ENCODE results near the gene AQP5.

AQP5 gene

DNA sequence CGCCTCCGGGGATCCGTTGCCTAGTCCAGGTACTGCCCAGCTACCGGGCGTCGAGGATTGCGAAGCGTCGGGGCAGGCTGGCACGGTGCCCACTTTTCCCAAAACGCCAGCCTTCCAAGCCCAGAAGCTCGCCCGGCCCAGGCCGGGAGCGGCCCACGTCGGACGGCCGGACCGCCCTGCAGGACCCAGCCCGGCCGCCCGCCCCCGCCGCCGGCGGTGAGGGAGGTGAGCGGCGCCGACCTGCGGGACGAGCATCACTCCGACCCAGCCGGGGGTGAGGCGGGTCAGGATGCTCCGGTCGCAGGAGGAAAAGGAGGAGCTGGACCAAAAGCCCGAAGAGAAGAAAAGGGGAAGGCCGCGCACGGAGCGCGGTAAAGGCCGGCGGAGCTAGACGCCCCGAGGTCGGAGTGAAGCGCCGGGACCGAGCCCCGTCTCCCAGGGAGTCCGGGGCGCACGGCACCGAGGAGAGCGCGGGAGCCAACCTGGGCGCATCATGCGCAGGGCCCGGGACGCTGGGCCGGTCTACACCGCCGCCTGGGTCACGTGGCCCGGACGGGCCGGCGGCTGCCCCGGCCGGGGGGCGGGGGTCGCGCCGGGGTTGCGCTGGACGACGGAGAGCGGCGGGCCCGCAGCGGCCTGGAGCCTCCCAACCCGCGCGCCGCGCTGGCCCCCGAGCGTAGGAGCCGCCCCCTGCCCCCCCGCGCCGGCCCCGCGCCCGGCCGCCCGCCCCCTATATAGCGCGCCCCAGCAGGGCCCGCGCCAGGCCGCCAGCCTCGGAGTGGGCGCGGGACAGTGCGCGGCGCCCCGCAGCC, at the start of gene AQP5:
Gene AQP5, plus strand, starts transcription at position 762 of the 812 bp plus-strand sequence. CDS start 146 bp downstream, outside the sequence.
- DNase-seq (ENCODE audit: low read depth): no peak

GRCh38 chr12:49912345-49913255, 49.1 kb upstream of the AQP5 start:
- DNase-seq (ENCODE audit: low read depth): no peak

GRCh38 chr12:49916129-49916919, 45.3 kb upstream of the AQP5 start:
- DNase-seq (ENCODE audit: low read depth): no peak

DNA sequence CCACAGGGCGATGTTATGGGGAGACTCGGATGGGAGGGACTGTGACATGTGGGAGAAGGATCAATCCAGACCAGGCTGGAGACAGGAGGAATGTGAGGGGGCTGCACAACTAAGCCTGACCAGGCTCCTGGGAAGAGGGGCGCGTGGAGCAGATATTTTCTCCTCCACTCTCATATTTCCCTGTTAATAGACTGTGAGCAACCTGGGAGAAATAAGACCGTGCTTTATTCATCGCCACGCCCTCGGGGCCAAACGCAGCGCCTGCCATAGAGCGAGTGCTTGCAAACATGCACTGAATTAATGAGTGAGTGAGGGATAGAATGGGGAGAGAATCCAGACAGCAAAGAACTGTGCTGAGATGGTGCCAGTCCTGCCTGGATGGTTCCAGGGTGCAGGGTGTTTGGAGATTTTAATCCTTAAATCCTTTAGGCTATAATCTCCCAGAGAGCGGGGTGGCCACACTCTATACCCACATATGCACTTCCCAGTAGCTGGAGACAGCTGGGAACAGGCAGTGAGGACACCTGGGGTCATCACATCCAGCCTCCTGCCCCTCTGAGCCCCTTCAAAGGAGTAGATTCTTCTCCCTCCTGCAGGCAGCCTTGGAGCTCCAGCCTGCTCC, 44.4 kb upstream of the AQP5 start:
- no peak for DNase-seq (ENCODE audit: low read depth)

DNA sequence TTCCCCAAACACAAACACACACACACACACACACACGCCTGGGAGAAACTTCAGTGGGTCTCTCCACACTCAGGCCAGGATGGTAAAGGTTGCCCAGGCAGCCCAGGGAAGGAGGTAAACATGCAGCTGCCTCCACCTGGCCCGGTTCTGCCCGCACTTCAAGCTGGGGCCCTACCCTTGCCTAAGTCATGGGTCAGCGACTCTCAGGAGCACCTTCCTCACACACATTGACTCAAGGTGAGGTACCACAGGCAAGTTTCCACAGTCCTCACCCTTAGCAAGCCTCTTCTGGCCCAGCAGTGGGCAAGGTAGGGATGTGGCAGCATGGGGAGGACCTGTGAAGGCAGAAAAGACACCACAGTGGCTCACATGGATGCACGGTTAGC, 43.9 kb upstream of the AQP5 start:
- no peak for DNase-seq (ENCODE audit: low read depth)

DNA sequence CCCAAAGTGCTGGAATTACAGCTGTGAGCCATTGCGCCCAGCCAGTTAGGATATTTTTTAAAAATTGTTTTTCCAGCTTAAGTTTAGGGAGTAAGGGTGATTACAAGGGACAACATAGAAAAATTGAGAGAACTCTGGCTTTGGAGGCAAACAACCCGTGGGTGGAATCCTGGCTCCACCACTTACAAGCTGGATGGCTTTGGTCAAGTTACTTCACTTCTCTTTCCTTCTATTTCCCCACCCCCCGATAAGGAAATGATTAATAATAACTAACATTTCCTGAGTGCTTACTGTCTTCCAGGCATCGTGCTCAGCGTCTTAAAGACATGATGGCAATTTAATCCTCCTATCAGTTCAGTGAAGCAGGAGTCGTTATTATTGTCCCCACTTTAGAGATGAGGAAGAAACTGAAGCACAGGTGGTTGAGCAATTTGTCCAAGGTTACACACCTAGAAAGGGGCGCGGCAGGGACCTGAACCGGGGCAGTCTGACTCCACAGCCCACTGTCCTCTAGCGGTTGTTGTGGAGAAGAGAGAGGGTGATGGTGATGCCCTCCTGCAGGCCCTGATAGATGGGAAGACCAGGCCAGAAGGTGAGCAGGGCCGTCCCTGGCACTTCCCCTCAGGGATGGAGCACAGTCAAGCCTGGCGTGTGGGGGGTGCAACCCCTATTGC, 41.3 kb upstream of the AQP5 start:
- DNase-seq (ENCODE audit: low read depth): no peak

- DNase-seq (ENCODE audit: low read depth): no peak
These were observed 40.8 kb upstream of the AQP5 start for GRCh38 chr12:49920915-49921286.

DNA sequence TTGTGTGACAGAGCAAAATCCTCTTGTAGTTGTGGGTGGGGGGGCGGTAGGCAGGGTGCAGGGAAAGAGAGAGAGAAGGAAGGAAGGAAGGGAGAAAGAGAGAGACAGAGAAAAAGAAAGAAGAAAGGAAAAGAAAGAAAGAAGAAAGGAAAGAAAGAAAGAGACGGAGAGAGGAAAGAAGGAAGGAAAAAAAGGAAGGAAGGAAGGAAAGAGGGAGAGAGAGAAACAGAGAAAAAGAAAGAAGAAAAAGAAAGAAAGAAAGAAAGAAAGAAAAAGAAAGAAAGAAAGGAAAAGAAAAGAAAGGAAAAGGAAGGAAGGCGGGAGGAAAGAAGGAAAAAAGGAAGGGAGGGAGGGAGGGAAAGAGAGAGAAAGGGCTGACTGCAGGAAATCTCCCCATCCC, 40.4 kb upstream of the AQP5 start:
- DNase-seq (ENCODE audit: low read depth): no peak

DNA sequence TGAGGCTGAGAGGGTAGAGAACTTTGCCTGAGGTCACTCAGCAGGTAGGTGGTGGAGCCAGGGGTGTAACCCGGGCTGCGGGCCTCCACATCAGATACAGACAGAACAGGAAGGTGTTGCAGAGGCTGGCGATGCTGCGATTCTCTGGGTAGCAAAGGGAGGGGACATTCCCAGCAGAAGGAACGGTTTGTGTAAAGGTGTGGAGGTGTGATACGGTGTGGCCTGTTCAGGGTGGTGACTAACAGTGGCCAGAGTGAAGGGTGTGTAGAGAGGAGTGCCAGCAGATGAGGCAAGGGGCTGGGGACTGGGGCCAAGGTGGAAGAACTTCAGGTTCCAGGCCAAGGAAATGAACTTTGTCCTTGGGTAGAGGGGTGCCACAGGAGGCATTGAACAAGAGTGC, 39.7 kb upstream of the AQP5 start:
- no peak for DNase-seq (ENCODE audit: low read depth)

DNA sequence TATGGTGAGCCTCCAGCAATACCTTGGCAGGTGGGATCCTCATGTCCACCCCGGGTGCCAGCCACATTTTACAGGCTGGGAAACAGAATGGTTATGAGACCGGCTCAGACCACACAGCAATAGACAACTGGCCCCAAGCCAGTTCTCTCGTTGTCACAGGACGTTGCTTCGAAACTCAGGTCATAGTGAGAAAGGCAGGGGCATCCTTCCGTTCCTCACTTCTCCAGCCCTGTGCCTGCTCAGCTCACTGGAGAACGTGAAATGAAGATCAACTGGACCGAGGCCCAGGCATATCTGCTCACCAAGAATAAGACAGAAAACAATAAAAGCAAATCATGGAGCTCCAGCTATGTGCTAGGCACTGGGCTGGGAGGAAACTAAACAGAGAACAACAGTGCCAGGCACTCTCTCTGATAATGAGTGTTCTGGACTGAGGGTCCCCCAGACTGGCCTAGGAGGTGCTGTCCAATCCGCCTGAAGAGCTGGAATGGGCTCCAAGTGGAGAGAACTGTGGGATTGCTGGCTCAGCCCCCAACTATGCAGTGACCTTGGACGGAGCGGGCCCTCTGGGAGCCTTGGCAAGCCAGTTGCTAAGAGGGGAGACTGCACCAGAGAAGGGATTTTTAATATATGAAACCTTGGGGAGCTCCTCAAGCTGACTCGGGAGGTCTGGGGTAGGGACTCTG, 39.2 kb upstream of the AQP5 start:
- no peak for DNase-seq (ENCODE audit: low read depth)

DNA sequence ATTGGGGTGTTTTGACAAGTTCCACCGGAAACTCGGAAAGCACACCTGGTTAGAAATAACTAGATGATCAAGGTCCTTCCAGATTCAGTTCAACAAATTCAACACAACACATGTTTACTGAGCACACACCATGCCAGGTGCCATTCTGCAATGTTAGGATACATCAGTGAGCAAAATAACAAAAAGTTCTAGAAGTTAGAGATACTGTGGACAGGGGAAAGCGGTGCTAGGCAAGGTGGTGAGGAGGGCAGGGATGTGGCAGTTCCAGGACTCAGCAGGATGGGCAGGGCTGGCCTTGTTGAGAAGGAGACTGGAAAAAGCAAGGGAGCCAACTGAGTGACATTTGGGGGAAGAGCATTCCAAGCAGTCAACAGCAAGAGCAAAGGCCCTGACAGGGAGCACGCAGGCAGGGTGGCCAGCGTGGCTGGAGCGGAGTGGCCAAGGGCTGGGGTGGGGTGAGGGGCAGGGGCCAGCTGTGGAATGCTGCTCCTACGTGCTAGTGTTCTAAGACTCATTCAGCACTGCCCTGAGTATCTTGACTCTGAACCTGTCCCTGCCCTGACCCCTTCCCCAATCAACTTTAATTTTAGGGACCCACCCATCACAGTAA, 38.5 kb upstream of the AQP5 start:
- DNase-seq (ENCODE audit: low read depth): no peak

DNA sequence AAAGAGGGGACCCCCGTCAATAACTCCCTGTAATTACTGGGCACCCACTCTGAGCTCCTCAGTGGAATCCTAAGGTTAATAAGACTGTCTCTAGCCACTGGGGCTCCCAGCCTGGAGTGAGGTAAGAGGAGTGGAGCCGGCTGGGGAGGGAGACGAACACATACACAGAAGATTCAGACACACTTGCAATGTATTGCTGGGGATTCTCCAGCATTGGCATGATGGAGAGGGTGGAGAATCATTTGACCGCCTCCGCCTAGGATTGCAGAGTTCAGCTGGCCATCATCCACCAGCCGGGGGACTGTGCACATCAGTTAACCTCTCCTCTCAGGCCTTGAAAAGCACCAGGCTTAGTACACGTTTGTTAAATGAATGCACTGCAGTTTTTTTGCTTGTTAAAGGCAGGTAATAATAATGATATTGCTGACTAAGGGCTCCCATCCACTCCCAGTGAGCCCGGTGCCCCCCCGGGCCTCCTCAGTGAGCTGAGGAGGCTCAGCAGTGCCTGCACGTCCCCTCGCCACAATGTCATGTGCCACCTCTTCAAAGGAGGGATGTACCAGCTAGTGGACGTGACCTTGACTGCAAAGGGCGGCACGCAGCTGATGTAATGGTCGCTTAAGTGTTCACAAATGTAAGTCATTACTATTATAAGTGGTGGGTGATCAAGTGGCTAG, 37.7 kb upstream of the AQP5 start:
- DNase-seq (ENCODE audit: low read depth): no peak

GRCh38 chr12:49924628-49925246, 36.9 kb upstream of the AQP5 start:
- no peak for DNase-seq (ENCODE audit: low read depth)

GRCh38 chr12:49925433-49926204, 36.1 kb upstream of the AQP5 start:
- DNase-seq (ENCODE audit: low read depth): no peak

DNA sequence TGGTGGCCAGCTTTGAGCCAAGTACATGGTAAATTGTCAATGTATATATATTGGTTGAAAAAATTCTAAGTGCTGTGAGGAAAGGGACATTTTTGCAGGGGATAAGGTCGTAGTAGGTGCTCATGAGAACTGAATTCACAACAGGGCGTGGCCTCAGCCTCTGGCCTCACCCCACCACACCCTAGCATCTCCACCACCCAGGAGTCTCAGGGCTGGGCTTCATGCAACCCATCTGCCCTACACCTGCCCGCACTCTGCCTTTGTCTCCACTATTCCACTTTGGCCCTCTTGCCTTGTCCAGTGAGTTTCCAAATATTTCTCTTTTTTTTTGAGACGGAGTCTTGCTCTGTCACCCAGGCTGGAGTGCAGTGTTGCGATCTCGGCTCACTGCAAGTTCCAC, 33.2 kb upstream of the AQP5 start:
- DNase-seq (ENCODE audit: low read depth): no peak

DNA sequence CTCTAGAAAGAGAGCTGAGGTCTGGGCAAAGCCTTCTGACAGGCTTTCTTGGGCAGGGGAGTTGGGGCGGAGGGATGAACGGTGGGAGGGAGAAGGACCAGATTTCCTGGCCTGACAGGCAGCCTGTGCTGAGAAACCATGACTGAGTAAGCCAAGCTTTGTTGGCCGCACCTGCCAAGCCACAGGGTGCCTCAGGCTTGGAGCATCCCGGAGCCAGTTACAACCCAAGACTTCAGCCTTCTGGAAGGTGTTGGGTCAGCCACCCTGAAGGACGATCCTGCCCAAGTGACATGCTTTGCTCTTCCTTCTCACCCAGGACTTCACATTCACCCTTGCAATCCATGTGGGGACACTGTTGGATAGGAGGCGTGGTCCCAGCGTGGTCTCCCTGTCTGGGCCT, 32.1 kb upstream of the AQP5 start:
- DNase-seq (ENCODE audit: low read depth): no peak

GRCh38 chr12:49930515-49931288, 31.0 kb upstream of the AQP5 start:
- DNase-seq (ENCODE audit: low read depth): no peak

- DNase-seq (ENCODE audit: low read depth): no peak
These were observed 29.6 kb upstream of the AQP5 start for GRCh38 chr12:49932023-49932422.
